Mesothelial cell of epicardium (in vitro differentiated cells): ENCODE results near the gene HAPSTR1. TPM values are rescaled to one million over a fixed set of nuclear protein-coding genes. Genes with fewer than 3 reads are reported as not detected.
"Not testable (repeated sequence)": the region's sequence is repeated elsewhere in the genome, so short reads cannot be mapped to it uniquely, and the experiment has no call there.

Experiments
- DNase-seq, 2 experiments: peaks; one replicate each; pipeline ENCODE4 v3.0.0; 2021; ENCODE audit warnings: low spot score in 2 of 2; ENCODE audit not compliant: unreplicated experiment in 2 of 2
- H3K27ac Mint-ChIP-seq: 2 replicates; pipeline ENCODE4 v1.8.0; 2021; ENCODE audit warnings: mixed read lengths
- H3K27me3 Mint-ChIP-seq: 2 replicates; pipeline ENCODE4 v1.8.0; 2021; ENCODE audit warnings: low read depth, mixed read lengths
- H3K36me3 Mint-ChIP-seq: 2 replicates; pipeline ENCODE4 v1.8.0; 2021; ENCODE audit warnings: mixed read lengths
- H3K4me1 Mint-ChIP-seq: 2 replicates; pipeline ENCODE4 v1.8.0; 2021; ENCODE audit warnings: mixed read lengths
- H3K4me3 Mint-ChIP-seq: 2 replicates; pipeline ENCODE4 v1.8.0; 2021; ENCODE audit warnings: mild to moderate bottlenecking, moderate library complexity, mixed read lengths
- H3K9me3 Mint-ChIP-seq: 2 replicates; pipeline ENCODE4 v1.8.0; 2021; ENCODE audit warnings: mixed read lengths
- CTCF ChIP-seq: fragments of 200-600 bp; sonication (generic); IDR thresholded peaks from one replicate; pipeline ENCODE4 v1.5.0; 2021; ENCODE audit warnings: antibody characterized with exemption; ENCODE audit not compliant: unreplicated experiment
- total RNA-seq: library from RNA; stranded (reverse); gene quantifications from 3 replicates; pipeline ENCODE4 v1.2.1, GENCODE V29; 2021

Gene HAPSTR1
- total RNA-seq, 1 donor from 2014 or later = 80.6 TPM

GRCh38 chr16:9072806-9073341 lies 18.6 kb upstream of the HAPSTR1 start:
- Mint-ChIP-seq H3K4me3 (no peak overlapping the region), H3K27ac (no peak overlapping the region), H3K36me3 (no peaks in the 10 kb centered on the region), H3K27me3 (peaks cover 14% of the 10 kb centered on the region), H3K9me3 (peaks cover 4% of the 10 kb centered on the region), H3K4me1 (peaks cover 14% of the 10 kb centered on the region)
- TF ChIP-seq CTCF = no peak
- DNase-seq = no peak

- peaks cover 14% of the 10 kb centered on the region for H3K4me1 Mint-ChIP-seq
- H3K4me3 Mint-ChIP-seq = no peak overlapping the region
- H3K27ac Mint-ChIP-seq = no peak overlapping the region
- peaks cover 4% of the 10 kb centered on the region for H3K9me3 Mint-ChIP-seq
- peaks cover 17% of the 10 kb centered on the region for H3K27me3 Mint-ChIP-seq
- DNase-seq = no peak
- H3K36me3 Mint-ChIP-seq = no peaks in the 10 kb centered on the region
- TF ChIP-seq CTCF = no peak
Measured at GRCh38 chr16:9075299-9076071, 16.0 kb upstream of the HAPSTR1 start.

- peaks cover 14% of the 10 kb centered on the region for H3K4me1 Mint-ChIP-seq
- H3K27ac Mint-ChIP-seq = no peak overlapping the region
- H3K27me3 Mint-ChIP-seq = peaks cover 16% of the 10 kb centered on the region
- TF ChIP-seq CTCF = no peak
- H3K9me3 Mint-ChIP-seq = peaks cover 4% of the 10 kb centered on the region
- DNase-seq = no peak
- H3K4me3 Mint-ChIP-seq = no peak overlapping the region
- H3K36me3 Mint-ChIP-seq = no peaks in the 10 kb centered on the region
Measured at GRCh38 chr16:9077091-9077809, 14.2 kb upstream of the HAPSTR1 start.

GRCh38 chr16:9078467-9079429 lies 12.7 kb upstream of the HAPSTR1 start:
- H3K27me3 Mint-ChIP-seq, H3K27ac Mint-ChIP-seq, DNase-seq, H3K4me3 Mint-ChIP-seq, H3K9me3 Mint-ChIP-seq, H3K36me3 Mint-ChIP-seq: not testable (repeated sequence)
- peaks cover 14% of the 10 kb centered on the region for H3K4me1 Mint-ChIP-seq

- Mint-ChIP-seq H3K27me3 (peaks cover 7% of the 10 kb centered on the region), H3K36me3 (no peaks in the 10 kb centered on the region), H3K4me1 (peaks cover 14% of the 10 kb centered on the region), H3K4me3 (no peak overlapping the region), H3K9me3 (peaks cover 4% of the 10 kb centered on the region), H3K27ac (no peak overlapping the region)
- DNase-seq = no peak
- TF ChIP-seq CTCF = no peak
Measured at GRCh38 chr16:9079430-9079812, 12.0 kb upstream of the HAPSTR1 start.
